IPS-18c (cell line): ENCODE results near the gene CNPY1.

Source experiments
- H3K4me3 ChIP-seq: 2 replicates; pipeline ENCODE4 v1.7.0; 2013; ENCODE audit warnings: low read depth, mild to moderate bottlenecking, low read length, moderate library complexity; ENCODE audit not compliant: insufficient read depth
- H3K9me3 ChIP-seq: one replicate; pipeline ENCODE4 v1.6.1; 2013; ENCODE audit warnings: mild to moderate bottlenecking, low read length, moderate library complexity; ENCODE audit not compliant: control insufficient read depth, insufficient read depth

CNPY1 gene

GRCh38 chr7:155489862-155490696 is 56.3 kb downstream of the CNPY1 start:
- Histone ChIP-seq H3K9me3 (no peaks in the 10 kb centered on the region), H3K4me3 (no peak overlapping the region; the same call in none of the 2 replicates)

- H3K9me3 ChIP-seq: no peaks in the 10 kb centered on the region
- no peak overlapping the region; the same call in 1 of the 2 replicates for H3K4me3 ChIP-seq
Observed at GRCh38 chr7:155489158-155489840, 57.1 kb downstream of the CNPY1 start.

GRCh38 chr7:155488483-155489127 is 57.8 kb downstream of the CNPY1 start:
- Histone ChIP-seq H3K9me3 (no peaks in the 10 kb centered on the region), H3K4me3 (no peak overlapping the region)

GRCh38 chr7:155487509-155488482 is 58.6 kb downstream of the CNPY1 start:
- no peaks in the 10 kb centered on the region for H3K9me3 ChIP-seq

GRCh38 chr7:155486783-155487508 is 59.4 kb downstream of the CNPY1 start:
- no peak overlapping the region for H3K4me3 ChIP-seq
- H3K9me3 ChIP-seq: no peaks in the 10 kb centered on the region

More at GRCh38 chr7:155487509-155488482, 58.6 kb downstream of the CNPY1 start:
- no peak overlapping the region for H3K4me3 ChIP-seq

- no peak overlapping the region for H3K4me3 ChIP-seq
- no peaks in the 10 kb centered on the region for H3K9me3 ChIP-seq
Observed at GRCh38 chr7:155484483-155485399, 61.6 kb downstream of the CNPY1 start.

- no peak overlapping the region for H3K4me3 ChIP-seq
- no peaks in the 10 kb centered on the region for H3K9me3 ChIP-seq
Observed at GRCh38 chr7:155483868-155484325, 62.5 kb downstream of the CNPY1 start.

GRCh38 chr7:155483245-155483644 is 63.1 kb downstream of the CNPY1 start:
- H3K4me3 ChIP-seq: no peak overlapping the region
- no peaks in the 10 kb centered on the region for H3K9me3 ChIP-seq

GRCh38 chr7:155482511-155483183 is 63.7 kb downstream of the CNPY1 start:
- Histone ChIP-seq H3K9me3 (no peaks in the 10 kb centered on the region), H3K4me3 (no peak overlapping the region)

- H3K4me3 ChIP-seq: no peak overlapping the region
- no peaks in the 10 kb centered on the region for H3K9me3 ChIP-seq
Observed at GRCh38 chr7:155481764-155482163, 64.6 kb downstream of the CNPY1 start.

GRCh38 chr7:155477476-155477875 is 68.9 kb downstream of the CNPY1 start:
- no peak overlapping the region for H3K4me3 ChIP-seq
- no peaks in the 10 kb centered on the region for H3K9me3 ChIP-seq

- peaks cover 2% of the 10 kb centered on the region for H3K9me3 ChIP-seq
- H3K4me3 ChIP-seq: no peak overlapping the region
Observed at GRCh38 chr7:155471718-155472117, 74.6 kb downstream of the CNPY1 start.

- H3K9me3 ChIP-seq: peaks cover 4% of the 10 kb centered on the region
- no peak overlapping the region for H3K4me3 ChIP-seq
Observed at GRCh38 chr7:155470686-155471638, 75.4 kb downstream of the CNPY1 start.

- peaks cover 4% of the 10 kb centered on the region for H3K9me3 ChIP-seq
Observed at GRCh38 chr7:155470186-155470487, 76.2 kb downstream of the CNPY1 start.

More at GRCh38 chr7:155470186-155470487, 76.2 kb downstream of the CNPY1 start:
- H3K4me3 ChIP-seq: no peak overlapping the region
